Sigmoid colon (tissue), 4 donors: ENCODE measurements around the gene POLRMT.
A peak's percentile ranks its signal among the peaks of the same experiment; 100 is the strongest.

ENCODE experiments used
- CTCF ChIP-seq, 4 experiments: fragments of 450-650 bp in 3 of 4; fragments of 200-600 bp in 1 of 4; IDR thresholded peaks; one replicate each; pipeline ENCODE4 v1.5.1; 2016 to 2019; ENCODE audit warnings: antibody characterized with exemption in 4 of 4, mild to moderate bottlenecking in 3 of 4, moderate library complexity in 2 of 4
- EP300 ChIP-seq, 4 donors: sonication (generic); formaldehyde crosslinking; IDR thresholded peaks; one replicate each; pipeline ENCODE4 v1.6.1; 2017; ENCODE audit warnings: antibody characterized with exemption in 4 of 4
- POLR2A ChIP-seq, 2 donors: fragments of 450-650 bp; IDR thresholded peaks; one replicate each; pipeline ENCODE4 v1.6.1; 2016; ENCODE audit warnings: antibody characterized with exemption in 2 of 2, mild to moderate bottlenecking in 2 of 2, moderate library complexity in 2 of 2
- POLR2AphosphoS5 ChIP-seq, 4 donors: sonication (generic); formaldehyde crosslinking; IDR thresholded peaks; one replicate each; pipeline ENCODE4 v1.6.1; 2017; ENCODE audit warnings: antibody characterized with exemption in 4 of 4

GRCh38 chr19:575527-576506, 57.5 kb downstream of the POLRMT start:
- TF ChIP-seq CTCF (IDR thresholded peaks at IDR 0.05) (no peak), POLR2AphosphoS5 (IDR thresholded peaks at IDR 0.05) (peak in 1 of 4 donors; percentile 10), EP300 (IDR thresholded peaks at IDR 0.05) (no peak), POLR2A (IDR thresholded peaks at IDR 0.05) (no peak)
